GM23338 (cell line): ENCODE measurements around the gene FAM13A.

ENCODE experiments used
- CTCF ChIP-seq, 2 experiments: fragments of 200-600 bp in 1 of 2; sonication (generic) in 1 of 2; conservative IDR thresholded peaks; 2 replicates each; pipeline versions ENCODE4 v1.5.1 to v1.6.1; 2016 to 2017; ENCODE audit warnings: antibody characterized with exemption in 2 of 2, low read depth in 2 of 2, mild to moderate bottlenecking in 2 of 2, moderate library complexity in 1 of 2
- EZH2 ChIP-seq: fragments of 200-600 bp; sonication (generic); IDR thresholded peaks from one replicate; pipeline ENCODE4 v1.8.0; 2017; ENCODE audit warnings: antibody characterized with exemption, mild to moderate bottlenecking, low read depth; ENCODE audit not compliant: unreplicated experiment
- EZH2phosphoT487 ChIP-seq: fragments of 200-600 bp; sonication (generic); IDR thresholded peaks from one replicate; pipeline ENCODE4 v1.8.1; 2018; ENCODE audit warnings: antibody characterized with exemption; ENCODE audit not compliant: unreplicated experiment
- JUNB ChIP-seq: IDR thresholded peaks from one replicate; pipeline ENCODE4 v1.6.1; 2016; ENCODE audit warnings: antibody characterized with exemption; ENCODE audit not compliant: unreplicated experiment
- POLR2AphosphoS5 ChIP-seq: IDR thresholded peaks from 2 replicates; pipeline ENCODE4 v1.6.1; 2016; ENCODE audit warnings: antibody characterized with exemption, low read depth
- REST ChIP-seq: IDR thresholded peaks from one replicate; pipeline ENCODE4 v1.6.1; 2018; ENCODE audit warnings: antibody characterized with exemption; ENCODE audit not compliant: unreplicated experiment
- ZNF331 ChIP-seq: fragments of 250-450 bp; sonication (Bioruptor Pico); IDR thresholded peaks from 2 replicates; pipeline ENCODE4 v1.5.0; 2020; ENCODE audit warnings: low read depth, mild to moderate bottlenecking, moderate library complexity

GRCh38 chr4:88794952-88795351, 262.0 kb downstream of the FAM13A start:
- TF ChIP-seq POLR2AphosphoS5 (no peak), CTCF (conservative IDR thresholded peaks at IDR 0.05; ENCODE audit: low read depth in 2 of 2) (no peak), EZH2 (no peak), EZH2phosphoT487 (no peak), JUNB (no peak), REST (no peak), ZNF331 (CRISPR knock-in tag) (no peak)
